LHCN-M2 (cell line): ENCODE measurements around the gene FAM81B. TPM values are rescaled to one million over a fixed set of nuclear protein-coding genes. Genes with fewer than 3 reads are reported as not detected.

ENCODE experiments used
- DNase-seq: peaks from one replicate; pipeline ENCODE4 v3.0.0-alpha.2; 2012; ENCODE audit warnings: low read depth
- total RNA-seq: library from RNA; depleted of rRNA; stranded (reverse); fragments of >200 nt; gene quantifications from 2 replicates; pipeline ENCODE4 v1.2.3, GENCODE V29; 2014; rRNA removed

FAM81B gene
- total RNA-seq, 1 experiment from 2014 or later: not detected

DNA sequence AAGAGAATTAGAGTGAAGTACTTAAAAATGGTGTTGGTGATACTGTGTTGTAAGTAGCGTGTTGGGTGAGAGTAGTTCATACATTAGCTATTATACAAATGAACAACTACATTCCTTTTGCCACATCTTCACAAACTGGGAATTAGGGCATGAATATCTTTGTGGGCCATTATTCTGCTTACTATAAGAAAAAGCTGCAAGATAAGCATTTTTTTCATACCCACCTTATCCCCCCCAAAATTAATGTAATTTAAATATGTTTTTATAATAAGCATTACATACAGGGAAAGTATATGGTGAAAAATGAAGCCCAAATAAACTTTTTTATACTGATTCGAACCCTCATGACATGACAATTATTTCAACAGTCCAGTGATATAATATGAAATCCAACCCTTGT, 69.5 kb downstream of the FAM81B start:
- no peak for DNase-seq

DNA sequence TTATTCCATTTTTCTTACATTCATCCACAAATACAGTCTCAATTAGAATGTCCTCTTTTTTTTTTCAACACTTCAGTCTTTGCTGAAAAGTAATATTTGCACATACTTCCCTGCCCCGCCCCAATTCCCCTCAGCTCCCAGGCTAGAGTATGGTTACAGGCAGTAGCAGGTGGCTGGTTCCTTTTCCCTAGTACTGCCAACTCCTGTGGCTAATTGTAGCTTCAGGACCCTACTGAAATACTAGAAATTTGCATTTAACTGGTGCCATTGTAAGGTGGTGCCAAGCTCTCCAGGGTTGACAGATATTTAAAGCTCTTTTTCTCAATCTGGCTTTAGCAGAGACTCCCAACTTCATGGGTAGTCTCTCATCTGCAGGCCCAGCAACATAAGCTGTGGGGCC, 80.3 kb downstream of the FAM81B start:
- DNase-seq: peak; percentile 82

DNA sequence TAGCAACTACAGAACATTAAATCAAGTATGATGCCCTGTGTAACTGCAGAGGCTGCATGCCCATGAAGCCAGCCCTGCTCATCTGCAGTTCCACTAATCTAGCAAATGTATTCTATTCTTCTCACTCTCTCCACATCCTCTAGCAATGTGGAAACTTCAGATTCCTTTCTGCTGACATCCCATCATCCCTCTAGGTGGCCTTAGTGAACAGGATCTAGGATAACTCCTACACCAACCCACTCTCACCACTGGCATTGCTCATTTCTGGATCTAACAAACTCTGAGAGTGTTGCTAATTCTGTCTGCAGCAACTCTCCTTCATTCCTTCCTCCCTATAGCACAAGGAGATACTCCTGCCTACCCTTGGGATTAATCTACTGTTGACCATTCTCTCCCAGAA, 80.8 kb downstream of the FAM81B start:
- peak; percentile 74 for DNase-seq

DNA sequence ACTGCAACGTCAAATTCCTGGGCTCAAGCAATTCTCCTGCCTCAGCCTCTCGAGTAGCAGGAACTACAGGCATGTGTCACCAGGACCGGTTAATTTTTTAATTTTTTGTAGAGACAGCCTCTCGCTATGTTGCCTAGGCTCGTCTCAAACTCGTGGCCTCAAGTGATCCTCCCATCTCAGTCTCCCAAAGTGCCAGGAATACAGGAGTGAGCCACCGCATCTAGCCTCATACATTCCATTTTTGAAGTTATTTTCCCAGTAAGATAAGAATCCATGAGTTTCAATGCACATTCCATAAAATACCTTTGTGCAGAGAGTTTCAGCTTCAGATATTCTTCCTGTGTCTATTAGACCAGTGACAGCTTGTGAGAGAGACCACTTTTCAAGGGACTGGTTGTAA, 93.3 kb downstream of the FAM81B start:
- no peak for DNase-seq

DNA sequence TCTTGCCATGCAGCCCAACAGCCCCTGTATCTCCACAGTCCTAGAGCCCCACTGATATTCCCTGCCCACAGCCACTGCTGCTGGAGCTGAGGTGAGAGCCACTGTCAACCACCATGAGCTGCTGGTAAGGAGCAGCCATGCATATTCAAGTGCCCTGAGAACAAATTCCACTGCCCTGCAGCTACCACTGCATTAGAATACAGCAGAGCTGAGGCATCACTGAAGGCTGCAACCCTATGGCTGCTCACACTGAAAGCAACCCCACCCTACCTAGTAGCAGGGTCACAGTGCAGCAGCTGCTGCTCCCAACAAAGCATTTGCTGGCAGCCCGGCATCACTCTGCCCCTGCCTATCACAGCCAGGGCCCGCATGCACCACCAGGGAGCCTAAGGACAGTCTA, 95.0 kb downstream of the FAM81B start:
- DNase-seq: no peak

DNA sequence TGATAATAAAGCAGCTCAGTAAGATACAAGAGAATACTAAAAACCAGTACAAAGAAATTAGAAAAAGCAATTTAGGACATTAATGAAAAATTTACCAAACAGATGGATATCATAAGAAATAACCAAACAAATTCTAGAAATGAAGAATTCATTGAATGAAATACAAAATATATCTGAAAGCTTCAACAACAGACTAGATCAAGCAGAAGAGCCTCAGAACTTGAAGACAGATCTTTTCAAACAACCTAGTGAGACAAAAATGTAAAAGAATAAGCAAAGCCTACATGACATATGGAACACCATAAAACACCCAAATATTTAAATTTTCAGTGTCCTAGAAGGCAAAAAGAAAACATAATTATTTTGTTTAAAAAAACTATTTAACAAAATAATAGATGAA, 96.7 kb downstream of the FAM81B start:
- no peak for DNase-seq

Other genes with a start within 250 kb of the FAM81B start
- 16.4 and 16.6 TPM in 2 replicates for gene MCTP1, start 106.3 kb upstream of the FAM81B start, total RNA-seq
- 88.0 and 98.6 TPM in 2 replicates for gene SKIC3, start 163.6 kb downstream of the FAM81B start, total RNA-seq
- gene ARSK, start 163.7 kb downstream of the FAM81B start, total RNA-seq: 10.0 and 10.4 TPM in 2 replicates
- gene GPR150, start 228.7 kb downstream of the FAM81B start, total RNA-seq: 1.3 and 1.6 TPM in 2 replicates